Upper lobe of left lung (tissue), 6 donors: ENCODE results near the gene ARNT2. TPM values are rescaled to one million over a fixed set of nuclear protein-coding genes. Genes with fewer than 3 reads are reported as not detected.

Experiments used
- ATAC-seq, 2 donors: fragments of 200-7000 bp; cut with Tn5 transposase; one replicate each; pipeline ENCODE4 v1.9.1; 2022; ENCODE audit warnings: mild to moderate bottlenecking in 2 of 2, moderate library complexity in 2 of 2; ENCODE audit not compliant: low FRiP score in 2 of 2
- DNase-seq, 2 donors: peaks; one replicate each; pipeline ENCODE4 v3.0.0-alpha.2; 2019 to 2020
- H3K27ac ChIP-seq, 4 donors: fragments of 200-600 bp; sonication (generic); one replicate each; pipeline ENCODE4 v1.5.1; 2016 to 2019
- H3K27me3 ChIP-seq, 4 donors: fragments of 200-600 bp; sonication (generic); one replicate each; pipeline ENCODE4 v1.5.1; 2017 to 2019
- H3K36me3 ChIP-seq, 4 donors: fragments of 200-600 bp; sonication (generic); one replicate each; pipeline ENCODE4 v1.5.1; 2016 to 2019
- H3K4me1 ChIP-seq, 4 donors: fragments of 200-600 bp; sonication (generic); one replicate each; pipeline ENCODE4 v1.5.1; 2018 to 2019
- H3K4me3 ChIP-seq, 4 donors: fragments of 200-600 bp; sonication (generic); one replicate each; pipeline ENCODE4 v1.5.1; 2017 to 2019; ENCODE audit warnings: mild to moderate bottlenecking in 2 of 4, moderate library complexity in 1 of 4
- H3K9me3 ChIP-seq, 4 donors: fragments of 200-600 bp; sonication (generic); one replicate each; pipeline ENCODE4 v1.5.1; 2018 to 2019
- CTCF ChIP-seq, 6 experiments: fragments of 450-650 bp in 4 of 6; fragments of 200-600 bp in 2 of 6; sonication (generic) in 2 of 6; IDR thresholded peaks; one replicate each; pipeline ENCODE4 v1.5.1; 2016 to 2019; ENCODE audit warnings: antibody characterized with exemption in 6 of 6
- EP300 ChIP-seq, 4 donors: sonication (generic); formaldehyde crosslinking; IDR thresholded peaks; one replicate each; pipeline ENCODE4 v1.5.1; 2017; ENCODE audit warnings: antibody characterized with exemption in 4 of 4, control low read depth in 2 of 4
- POLR2A ChIP-seq, 4 donors: fragments of 450-650 bp; IDR thresholded peaks; one replicate each; pipeline ENCODE4 v1.5.1; 2016 to 2017; ENCODE audit warnings: antibody characterized with exemption in 4 of 4, mild to moderate bottlenecking in 2 of 4
- POLR2AphosphoS5 ChIP-seq, 2 donors: sonication (generic); formaldehyde crosslinking; IDR thresholded peaks; one replicate each; pipeline ENCODE4 v1.5.1; 2017; ENCODE audit warnings: antibody characterized with exemption in 2 of 2
- WGBS, 2 donors: methylation state at CpG; one replicate each; pipeline ENCODE4 v1.1.5; 2017 to 2018; 5-methylcytosine and 5-hydroxymethylcytosine counted together
- total RNA-seq, 6 donors: library from RNA; depleted of rRNA in 4 of 6; stranded (reverse); fragments of >200 nt in 4 of 6; gene quantifications; one replicate each; pipeline versions ENCODE4 v1.1.0 to v1.2.1, GENCODE V29; 2016 to 2021
- donor health status: DM: no; HTN: no; CAD: no; lungs with moderate emphysema.
- donor health status: DM: no; HTN: yes; CAD: no; lungs with severe emphysema.

Gene ARNT2
- total RNA-seq, 6 donors from 2014 or later: 4.7 to 26.9 (median 8.4) TPM

- no peaks in the 10 kb centered on the region for H3K27me3 ChIP-seq
- H3K27ac ChIP-seq: no peak overlapping the region
- no peak for TF ChIP-seq POLR2AphosphoS5 (IDR thresholded peaks at IDR 0.05)
- WGBS, 2 donors: 89 to 96% methylated on average over 12 to 13 of the region's 15 CpGs
- peak in 1 of 2 donors; percentile 2 for DNase-seq
- no peak overlapping the region for H3K4me3 ChIP-seq
- H3K9me3 ChIP-seq: no peaks in the 10 kb centered on the region
- no peaks in the 10 kb centered on the region for H3K36me3 ChIP-seq
- no peak for ATAC-seq
- peaks cover 0 to 5% (median 0%) of the 10 kb centered on the region in 4 donors for H3K4me1 ChIP-seq
Measured at GRCh38 chr15:80582816-80583423, 178.7 kb downstream of the ARNT2 start.

DNA sequence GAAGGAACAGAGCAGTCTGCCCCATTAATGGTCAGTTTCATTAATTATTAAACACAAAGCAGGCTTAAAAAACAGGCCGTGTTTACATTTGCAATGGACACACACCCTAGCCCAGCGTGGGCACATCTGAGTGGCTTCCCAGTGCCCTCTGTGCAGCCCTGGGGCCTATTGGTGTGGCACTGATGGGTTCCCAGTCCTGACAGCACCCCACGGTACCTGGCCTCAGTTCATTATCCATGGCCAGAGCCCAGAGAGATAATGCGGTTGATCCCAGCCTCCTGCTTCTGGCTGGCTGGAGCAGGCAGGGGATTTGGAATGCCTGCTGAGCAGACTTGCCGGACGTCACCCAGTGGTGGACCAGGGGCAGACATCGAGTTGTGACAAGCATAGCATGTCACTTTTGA is 180.4 kb downstream of the ARNT2 start:
- TF ChIP-seq EP300 (IDR thresholded peaks at IDR 0.05): no peak
- TF ChIP-seq POLR2A (IDR thresholded peaks at IDR 0.05): no peak
- TF ChIP-seq POLR2AphosphoS5 (IDR thresholded peaks at IDR 0.05): no peak
- no peak for TF ChIP-seq CTCF (IDR thresholded peaks at IDR 0.05)
- DNase-seq: peak in 1 of 2 donors; percentile 12
- Histone ChIP-seq H3K27ac (no peak overlapping the region), H3K27me3 (no peaks in the 10 kb centered on the region), H3K9me3 (no peaks in the 10 kb centered on the region), H3K36me3 (no peaks in the 10 kb centered on the region), H3K4me1 (peaks cover 0 to 5% (median 0%) of the 10 kb centered on the region in 4 donors), H3K4me3 (no peak overlapping the region)
- no peak for ATAC-seq
- 76 to 80% methylated on average over 3 to 7 of the region's 7 CpGs for WGBS, 2 donors

- TF ChIP-seq POLR2AphosphoS5 (IDR thresholded peaks at IDR 0.05) (no peak), EP300 (IDR thresholded peaks at IDR 0.05) (no peak), CTCF (IDR thresholded peaks at IDR 0.05) (no peak), POLR2A (IDR thresholded peaks at IDR 0.05) (no peak)
- H3K36me3 ChIP-seq: no peaks in the 10 kb centered on the region
- H3K27ac ChIP-seq: no peak overlapping the region
- no peaks in the 10 kb centered on the region for H3K9me3 ChIP-seq
- H3K27me3 ChIP-seq: no peaks in the 10 kb centered on the region
- DNase-seq (no peak), ATAC-seq (no peak)
- no peak overlapping the region for H3K4me3 ChIP-seq
- H3K4me1 ChIP-seq: peaks cover 0 to 5% (median 0%) of the 10 kb centered on the region in 4 donors
- 67 to 69% methylated on average over 3 of the region's 3 CpGs for WGBS, 2 donors
Measured at GRCh38 chr15:80584973-80585525, 180.9 kb downstream of the ARNT2 start.

GRCh38 chr15:80585544-80586018 is 181.4 kb downstream of the ARNT2 start:
- ATAC-seq (no peak), DNase-seq (peak in 1 of 2 donors; percentile 11)
- no peaks in the 10 kb centered on the region for H3K9me3 ChIP-seq
- H3K36me3 ChIP-seq: no peaks in the 10 kb centered on the region
- H3K4me1 ChIP-seq: peaks cover 0 to 5% (median 0%) of the 10 kb centered on the region in 4 donors
- H3K27me3 ChIP-seq: no peaks in the 10 kb centered on the region
- TF ChIP-seq EP300 (IDR thresholded peaks at IDR 0.05) (no peak), POLR2AphosphoS5 (IDR thresholded peaks at IDR 0.05) (no peak), POLR2A (IDR thresholded peaks at IDR 0.05) (no peak), CTCF (IDR thresholded peaks at IDR 0.05) (no peak)
- H3K4me3 ChIP-seq: no peak overlapping the region
- H3K27ac ChIP-seq: no peak overlapping the region
- WGBS, 2 donors: 80 to 89% methylated on average over 6 of the region's 6 CpGs

DNA sequence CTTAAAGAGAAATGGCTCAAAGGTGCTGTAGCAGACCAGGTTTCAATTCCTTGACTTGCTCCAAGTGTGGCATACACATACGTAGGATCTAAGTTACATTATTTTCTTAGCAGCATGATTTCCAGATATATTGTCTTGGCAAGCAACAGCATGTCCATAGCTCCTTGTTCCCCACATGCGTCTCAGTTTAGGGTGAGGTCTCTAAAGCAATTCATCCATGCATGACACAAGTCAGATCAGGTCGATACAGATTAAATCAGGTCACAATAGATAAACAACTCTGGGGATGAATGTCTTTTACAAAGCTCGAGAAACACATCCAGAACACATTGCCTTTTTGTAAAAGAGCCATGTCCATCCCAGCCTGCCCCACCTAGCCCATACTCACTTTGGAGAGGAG is 182.0 kb downstream of the ARNT2 start:
- Histone ChIP-seq H3K36me3 (no peaks in the 10 kb centered on the region), H3K27ac (no peak overlapping the region), H3K4me1 (peaks cover 0 to 5% (median 0%) of the 10 kb centered on the region in 4 donors), H3K27me3 (no peaks in the 10 kb centered on the region), H3K9me3 (no peaks in the 10 kb centered on the region), H3K4me3 (no peak overlapping the region)
- TF ChIP-seq POLR2AphosphoS5 (IDR thresholded peaks at IDR 0.05): no peak
- TF ChIP-seq CTCF (IDR thresholded peaks at IDR 0.05): no peak
- no peak for TF ChIP-seq POLR2A (IDR thresholded peaks at IDR 0.05)
- no peak for TF ChIP-seq EP300 (IDR thresholded peaks at IDR 0.05)
- DNase-seq (no peak), ATAC-seq (no peak)
- 72 to 82% methylated on average over 4 of the region's 4 CpGs for WGBS, 2 donors
